NT2/D1 (cell line): Measurements from ENCODE around the gene MAML2.

Source experiments
- YY1 ChIP-seq: IDR thresholded peaks from 2 replicates; pipeline ENCODE4 v1.6.1; 2011; ENCODE audit not compliant: insufficient read length, insufficient read depth
- ZNF274 ChIP-seq: IDR thresholded peaks from 2 replicates; pipeline ENCODE4 v1.6.1; 2011; ENCODE audit warnings: mild to moderate bottlenecking, low read depth, low read length

- no peak for TF ChIP-seq ZNF274
- TF ChIP-seq YY1, result no peak
Observed at GRCh38 chr11:96065379-96065778, 277.6 kb downstream of the MAML2 start.
